GM12878 (cell line): ENCODE results near the gene C16orf96. TPM values are rescaled to one million over a fixed set of nuclear protein-coding genes. Genes with fewer than 3 reads are reported as not detected.

Experiments
- BCLAF1 ChIP-seq: fragments of 450-650 bp; IDR thresholded peaks from 2 replicates; pipeline ENCODE4 v1.6.1; 2017; ENCODE audit warnings: antibody characterized with exemption, mild to moderate bottlenecking, moderate library complexity
- BRCA1 ChIP-seq: IDR thresholded peaks from 2 replicates; pipeline ENCODE4 v1.6.1; 2011; ENCODE audit warnings: low read depth, low read length, improper control_type of control experiment
- EP300 ChIP-seq, 2 experiments: fragments of 150-350 bp in 1 of 2; IDR thresholded peaks; 2 replicates each; pipeline ENCODE4 v1.6.1; 2011 to 2012; ENCODE audit warnings: low read depth in 2 of 2, low read length in 2 of 2, borderline replicate concordance in 1 of 2, improper control_type of control experiment in 1 of 2, inconsistent platforms in 1 of 2; ENCODE audit not compliant: control insufficient read depth in 1 of 2
- JUNB ChIP-seq: IDR thresholded peaks from 2 replicates; pipeline ENCODE4 v1.6.1; 2016; ENCODE audit warnings: antibody characterized with exemption, mild to moderate bottlenecking
- KDM1A ChIP-seq: fragments of 200-600 bp; sonication (generic); IDR thresholded peaks from 2 replicates; pipeline ENCODE4 v1.6.1; 2016; ENCODE audit warnings: borderline replicate concordance
- MEF2A ChIP-seq: IDR thresholded peaks from 2 replicates; pipeline ENCODE4 v1.6.1; 2011; ENCODE audit warnings: low read depth, mild to moderate bottlenecking, low read length, moderate library complexity; ENCODE audit not compliant: insufficient read depth
- NR2C1 ChIP-seq: fragments of 450-650 bp; IDR thresholded peaks from 2 replicates; pipeline ENCODE4 v1.6.1; 2017; ENCODE audit warnings: antibody characterized with exemption, mild to moderate bottlenecking, moderate library complexity
- RB1 ChIP-seq: fragments of 450-650 bp; formaldehyde crosslinking; IDR thresholded peaks from 2 replicates; pipeline ENCODE4 v1.6.1; 2017; ENCODE audit warnings: mild to moderate bottlenecking, borderline replicate concordance
- REST ChIP-seq: IDR thresholded peaks from 2 replicates; pipeline ENCODE4 v1.6.1; 2012; ENCODE audit warnings: mild to moderate bottlenecking, low read depth, low read length
- SREBF1 ChIP-seq: IDR thresholded peaks from 2 replicates; pipeline ENCODE4 v1.6.1; 2012; ENCODE audit warnings: mild to moderate bottlenecking, low read length
- ZBTB33 ChIP-seq: fragments of 450-650 bp; IDR thresholded peaks from 2 replicates; pipeline ENCODE4 v1.6.1; 2017; ENCODE audit warnings: mild to moderate bottlenecking
- polyA plus RNA-seq, 11 experiments: library from polyadenylated mRNA; depleted of rRNA in 4 of 11; unstranded in 6 of 11; stranded (reverse) in 5 of 11; fragments of >200 nt; fragmentation: Nextera tagmentation in 4 of 11; fragmentation: Illumina TruSeq in 1 of 11; extraction: Ambion mirVana in 4 of 11; extraction: Trizol in 1 of 11; gene quantifications; 1 replicate in 1 of 11; 2 replicates in 10 of 11; pipeline versions ENCODE4 v1.2.1 to v1.2.3, GENCODE V29; 2011 to 2016; ENCODE audit warnings: inconsistent platforms in 2 of 11, missing spikeins in 2 of 11, low read depth in 1 of 11
- total RNA-seq, 4 experiments: library from RNA; depleted of rRNA in 3 of 4; stranded (reverse); fragments of >200 nt in 3 of 4; fragmentation: Illumina TruSeq in 1 of 4; extraction: Trizol in 1 of 4; gene quantifications; 2 replicates each; pipeline versions ENCODE4 v1.2.1 to v1.2.3, GENCODE V29; 2013 to 2021
- TF ChIP-seq, protein P1 (sequence below): IDR thresholded peaks from 2 replicates; pipeline ENCODE4 v1.6.1; 2011; ENCODE audit warnings: borderline replicate concordance, low read depth, mild to moderate bottlenecking, moderate library complexity, mixed read lengths, low read length; ENCODE audit not compliant: insufficient read depth; ENCODE audit errors: extremely low read length

Gene C16orf96
- total and polyA plus RNA-seq, 10 of the 15 experiments (the other 5 are each of a cell fraction or from before 2014, with no cell fraction given): 0.01 to 0.08 (median 0.01) TPM; not detected in 7

DNA sequence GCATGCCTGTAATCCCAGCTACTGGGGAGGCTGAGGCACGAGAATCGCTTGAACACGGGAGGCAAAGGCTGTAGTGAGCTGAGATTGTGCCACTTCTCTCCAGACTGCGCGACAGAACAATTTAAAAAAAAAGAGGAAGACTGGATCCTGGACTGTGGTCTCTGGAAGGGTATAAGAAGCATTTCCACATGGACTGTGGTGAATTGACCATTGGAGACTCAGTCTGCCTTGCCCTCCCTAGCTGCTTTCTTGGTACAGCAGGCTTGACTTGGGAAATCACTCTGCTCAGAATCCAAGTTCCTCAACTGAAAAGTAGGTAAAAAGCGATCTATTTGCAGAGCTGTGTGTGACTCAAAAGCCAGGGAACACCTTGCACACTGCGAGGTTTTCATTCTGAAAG, 67.5 kb downstream of the C16orf96 start (continued):
- TF ChIP-seq MEF2A: no peak
- TF ChIP-seq, protein P1, sequence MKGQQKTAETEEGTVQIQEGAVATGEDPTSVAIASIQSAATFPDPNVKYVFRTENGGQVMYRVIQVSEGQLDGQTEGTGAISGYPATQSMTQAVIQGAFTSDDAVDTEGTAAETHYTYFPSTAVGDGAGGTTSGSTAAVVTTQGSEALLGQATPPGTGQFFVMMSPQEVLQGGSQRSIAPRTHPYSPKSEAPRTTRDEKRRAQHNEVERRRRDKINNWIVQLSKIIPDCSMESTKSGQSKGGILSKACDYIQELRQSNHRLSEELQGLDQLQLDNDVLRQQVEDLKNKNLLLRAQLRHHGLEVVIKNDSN: no peak
- TF ChIP-seq KDM1A: no peak
- TF ChIP-seq SREBF1: no peak
- TF ChIP-seq BCLAF1: no peak
- no peak for TF ChIP-seq BRCA1
- no peak for TF ChIP-seq RB1
- no peak for TF ChIP-seq EP300 (IDR thresholded peaks at IDR 0.05; ENCODE audit: borderline replicate concordance in 1 of 2, control insufficient read depth in 1 of 2, low read depth in 2 of 2, low read length in 2 of 2)
- no peak for TF ChIP-seq ZBTB33
- no peak for TF ChIP-seq REST
- no peak for TF ChIP-seq JUNB
- no peak for TF ChIP-seq NR2C1
